Nucleus accumbens (tissue), 56 donors: ENCODE measurements around the gene RNF214.
"Not testable (repeated sequence)": the region's sequence is repeated elsewhere in the genome, so short reads cannot be mapped to it uniquely, and the experiment has no call there.

Source experiments
- DNase-seq, 56 donors: peaks; one replicate each; lab custom pipeline; 2025; lab: John Stamatoyannopoulos, UW

RNF214 gene

DNA sequence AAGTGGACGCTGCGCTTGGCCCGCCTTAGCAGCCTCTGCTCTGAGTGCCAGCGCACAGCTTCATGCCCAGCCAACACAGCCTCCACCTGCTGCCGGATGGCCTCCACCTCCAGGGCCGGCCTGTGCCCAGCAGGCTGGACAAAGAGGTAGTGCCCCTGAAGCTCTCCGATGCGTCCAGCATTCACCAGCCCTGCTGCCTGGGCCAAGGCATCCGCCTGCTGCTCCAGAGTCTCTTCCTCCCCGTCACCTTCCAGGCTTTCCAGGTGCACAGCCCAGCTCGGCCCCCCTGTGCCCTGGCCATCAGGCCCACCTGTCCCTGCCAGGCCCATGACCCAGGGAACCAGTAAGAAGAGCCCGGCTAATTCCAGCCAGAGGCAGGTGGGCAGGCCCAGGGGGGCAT, 3.1 kb upstream of the RNF214 start:
- no peak for DNase-seq

DNA sequence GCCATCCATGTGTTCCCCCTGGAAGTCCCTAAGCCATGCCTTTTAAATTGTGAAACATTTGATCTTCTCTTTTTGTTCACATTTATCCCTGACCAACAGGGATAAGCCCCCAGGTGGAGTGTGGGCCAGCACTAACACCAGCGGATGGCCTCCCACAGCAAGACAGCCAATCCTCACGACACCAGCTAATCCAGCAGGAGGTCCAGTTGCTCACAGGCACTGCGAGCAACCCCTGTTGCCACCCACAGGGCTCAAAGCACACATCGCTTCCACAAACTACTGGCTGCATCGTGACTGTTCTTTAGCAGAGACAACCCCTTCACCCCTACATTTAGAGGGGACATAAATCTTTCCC, 2.6 kb upstream of the RNF214 start:
- no peak for DNase-seq

DNA sequence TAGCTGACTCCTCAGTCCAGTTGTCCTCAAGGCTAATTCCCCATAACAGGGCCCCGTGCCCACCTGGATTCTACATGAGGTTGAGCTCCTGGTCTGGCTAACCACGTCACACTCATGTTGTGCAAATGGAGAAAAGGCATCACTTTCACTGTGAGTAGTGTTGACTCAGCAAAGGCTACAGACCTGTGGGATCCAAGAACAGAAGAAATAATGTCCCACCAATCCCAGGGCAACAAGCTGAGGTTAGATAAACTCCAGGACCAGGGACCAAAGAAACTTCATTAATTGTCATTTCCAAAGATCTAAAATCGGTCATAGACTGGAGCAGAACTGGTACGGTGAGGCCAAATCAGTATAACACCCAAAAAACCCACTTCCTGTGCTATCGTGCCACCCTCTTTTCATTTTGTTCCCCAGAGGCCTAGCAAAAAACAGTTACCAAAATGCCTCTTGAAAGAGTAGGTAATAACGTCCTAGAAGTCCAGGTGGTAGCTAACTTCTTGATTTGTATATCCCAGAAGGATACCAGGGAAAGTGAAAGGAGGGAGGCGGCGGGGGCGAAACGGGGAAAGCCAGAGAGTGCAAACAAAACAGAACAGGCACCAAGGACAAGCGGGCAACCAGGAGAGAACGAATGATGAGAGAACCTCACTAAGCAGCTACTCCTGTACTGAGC, 2.0 kb upstream of the RNF214 start:
- DNase-seq, result no peak

- no peak for DNase-seq
These were observed 1.3 kb upstream of the RNF214 start for GRCh38 chr11:117230999-117231841.

DNA sequence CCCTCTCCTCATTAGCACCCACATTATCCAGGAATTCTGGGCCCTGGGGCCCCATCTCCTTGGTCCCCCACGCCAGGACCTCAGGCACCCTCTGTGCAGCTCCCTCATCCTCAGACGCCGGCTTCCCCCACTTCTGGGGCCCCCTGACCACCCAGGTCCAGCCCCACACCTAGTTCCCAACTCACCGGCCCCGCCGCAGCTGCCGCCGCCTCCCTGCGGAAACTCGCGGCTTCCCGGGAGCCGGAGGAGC, 704 bp upstream of the RNF214 start, which contains the start of gene PCSK7:
Gene PCSK7 (minus strand): TSS at position 232 of the 250 bp plus-strand sequence. CDS start 2,229 bp downstream, outside the sequence.
- peak in 5 of 56 donors; percentile 48 to 78 (median 62) for DNase-seq

GRCh38 chr11:117232911-117233409, 489 bp downstream of the RNF214 start:
- peak in 4 of 56 donors; percentile 2 to 37 (median 31) for DNase-seq

DNA sequence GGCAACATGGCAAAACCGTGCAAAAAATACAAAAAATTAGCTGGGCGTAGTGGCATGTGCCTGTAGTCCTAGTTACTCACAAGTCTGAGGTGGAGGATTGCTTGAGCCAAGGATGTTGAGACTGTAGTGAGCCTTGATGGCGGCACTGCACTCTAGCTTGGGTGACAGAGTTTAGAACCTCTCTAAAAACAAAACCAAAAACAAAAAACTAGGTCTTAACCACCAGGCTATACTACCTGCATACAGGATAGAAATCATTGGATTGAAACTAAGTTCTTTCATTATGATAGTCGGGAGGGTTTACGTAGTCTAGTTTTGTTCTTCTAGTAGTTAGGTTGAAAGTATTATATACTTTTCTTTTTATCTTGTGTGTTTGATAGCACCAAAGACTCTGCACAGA, 5.8 kb downstream of the RNF214 start:
- DNase-seq, result no peak

- no peak for DNase-seq
These were observed 6.8 kb downstream of the RNF214 start for GRCh38 chr11:117239295-117239694.

DNA sequence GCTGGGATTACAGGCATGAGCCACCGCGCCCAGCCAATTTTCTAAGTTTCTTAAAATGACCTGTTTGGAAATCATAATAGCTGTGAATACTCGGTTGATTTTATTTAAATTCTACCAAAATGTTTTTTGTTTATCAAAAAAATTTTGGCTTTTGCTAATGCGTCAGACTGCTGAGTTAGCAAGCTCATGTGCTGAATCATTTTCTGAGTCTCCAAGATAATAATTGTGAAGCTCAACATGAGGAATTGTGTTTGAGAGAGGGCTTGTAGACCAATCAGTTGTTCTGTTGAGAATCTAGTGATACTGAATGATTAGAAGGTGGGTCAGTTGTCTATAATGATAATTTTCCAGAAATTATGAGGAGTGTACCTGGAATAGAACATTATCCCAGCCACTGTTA, 15.9 kb downstream of the RNF214 start:
- DNase-seq, result no peak

DNA sequence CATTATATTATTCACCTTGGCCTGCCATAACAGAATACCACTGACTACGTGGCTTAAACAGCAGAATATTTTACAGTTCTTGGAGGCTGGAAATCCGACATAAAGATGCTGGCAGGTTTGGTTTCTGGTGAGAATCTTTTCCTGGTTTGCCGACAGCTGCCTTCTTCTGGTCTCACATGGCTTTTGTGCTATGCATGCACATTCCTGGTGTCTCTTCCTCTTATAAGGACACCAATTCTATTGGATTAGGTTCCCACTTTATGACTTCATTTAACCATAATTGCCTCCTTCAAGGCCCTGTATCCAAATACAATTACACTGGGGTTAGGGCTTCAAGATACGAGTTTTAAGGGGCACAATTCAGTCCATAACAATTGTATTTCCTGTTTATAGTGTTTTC, 17.1 kb downstream of the RNF214 start:
- DNase-seq, result no peak

DNA sequence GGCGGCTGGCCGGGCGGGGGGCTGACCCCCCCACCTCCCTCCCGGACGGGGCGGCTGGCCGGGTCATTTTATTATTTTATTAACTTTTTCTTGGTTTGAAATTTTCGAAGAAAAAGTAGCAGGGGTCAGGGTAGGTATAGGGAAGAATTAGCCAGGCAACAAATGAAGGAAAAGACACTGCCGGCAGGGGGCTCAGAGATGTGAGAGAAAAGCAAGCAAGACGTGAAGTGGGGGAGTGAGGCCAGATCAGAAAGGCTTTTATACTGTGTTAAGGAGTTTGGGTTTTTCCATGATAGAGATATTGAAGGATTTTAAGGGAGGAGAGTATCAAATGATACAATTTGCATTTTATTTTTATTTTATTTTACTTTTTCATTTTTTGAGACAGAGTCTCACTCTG, 19.0 kb downstream of the RNF214 start:
- DNase-seq, result no peak

DNA sequence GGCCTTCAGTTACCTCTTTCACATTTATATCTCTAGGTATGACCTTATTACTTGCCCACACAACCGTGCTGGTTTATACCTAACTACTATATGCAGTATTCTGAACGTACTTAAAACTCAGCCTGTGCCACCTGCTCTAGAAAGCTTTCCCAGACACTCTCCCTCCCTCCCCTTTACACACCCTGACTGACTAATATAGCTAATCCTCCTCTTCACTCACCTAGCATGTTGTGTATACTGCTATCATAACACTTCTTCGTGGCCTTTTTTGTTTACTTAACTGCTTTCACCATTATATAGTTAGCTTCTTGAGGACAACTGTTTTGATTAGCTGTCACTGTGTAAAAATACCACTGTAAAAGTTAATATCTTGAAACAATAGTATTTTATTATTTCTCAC, 23.5 kb downstream of the RNF214 start:
- no peak for DNase-seq

GRCh38 chr11:117256573-117256972, 24.1 kb downstream of the RNF214 start:
- no peak for DNase-seq

DNA sequence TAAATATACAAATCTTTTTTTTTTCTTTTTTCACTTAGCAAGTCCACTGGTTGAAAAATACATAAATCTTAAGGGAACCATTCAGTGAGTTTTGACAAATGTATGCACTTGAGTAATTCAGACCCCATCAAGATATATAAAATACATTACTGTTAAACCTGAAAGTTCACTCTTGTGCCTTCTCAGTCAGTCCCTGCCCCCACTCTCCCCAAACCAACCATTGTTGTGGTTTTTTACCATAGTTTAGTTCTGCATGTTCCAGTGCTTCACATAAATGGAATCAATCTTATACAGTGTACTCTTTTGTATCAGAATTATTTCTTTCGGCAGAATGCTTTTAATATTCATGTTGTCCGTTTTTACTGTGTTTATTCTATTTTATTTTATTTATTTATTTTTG, 26.1 kb downstream of the RNF214 start:
- no peak for DNase-seq

DNA sequence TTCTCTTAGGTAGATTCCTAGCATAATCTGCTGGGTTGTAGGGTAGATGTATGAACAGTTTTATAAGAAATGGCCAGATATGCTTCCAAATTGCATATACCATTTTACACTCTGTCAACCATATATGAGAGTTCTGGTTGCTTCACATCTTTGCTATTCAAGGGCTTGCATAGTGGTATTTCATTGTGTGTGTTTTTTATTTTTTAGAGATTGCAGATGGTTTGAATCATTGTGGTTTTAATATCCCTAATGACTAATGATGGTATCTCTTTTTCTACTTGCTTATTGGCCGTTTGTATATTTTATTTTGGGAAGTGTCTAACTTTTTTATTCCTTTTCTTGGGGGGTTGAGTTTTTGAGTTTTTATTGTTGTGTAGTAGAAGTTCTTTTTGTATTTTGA, 26.9 kb downstream of the RNF214 start:
- DNase-seq, result no peak

- DNase-seq, result not testable (repeated sequence)
These were observed 32.3 kb downstream of the RNF214 start for GRCh38 chr11:117264624-117265323.

DNA sequence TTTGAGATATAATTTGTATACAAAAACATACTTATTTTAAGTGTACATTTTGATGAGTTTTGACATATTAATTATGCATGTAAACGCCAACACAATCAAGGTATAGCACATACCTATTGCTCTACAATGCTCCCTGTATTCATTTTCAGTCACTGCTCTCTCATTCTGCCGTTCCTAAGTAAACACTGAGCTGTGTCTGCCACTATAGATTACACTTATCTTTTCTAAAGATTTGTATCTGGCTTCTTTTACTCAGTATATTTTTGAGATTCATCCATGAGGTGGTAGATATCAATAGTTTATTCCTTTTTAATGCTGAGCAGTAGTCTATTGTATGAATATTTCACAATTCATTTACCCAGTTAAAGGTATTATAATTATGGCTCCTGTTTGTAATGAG, 33.3 kb downstream of the RNF214 start:
- no peak for DNase-seq

GRCh38 chr11:117269856-117270255, 37.4 kb downstream of the RNF214 start:
- no peak for DNase-seq

DNA sequence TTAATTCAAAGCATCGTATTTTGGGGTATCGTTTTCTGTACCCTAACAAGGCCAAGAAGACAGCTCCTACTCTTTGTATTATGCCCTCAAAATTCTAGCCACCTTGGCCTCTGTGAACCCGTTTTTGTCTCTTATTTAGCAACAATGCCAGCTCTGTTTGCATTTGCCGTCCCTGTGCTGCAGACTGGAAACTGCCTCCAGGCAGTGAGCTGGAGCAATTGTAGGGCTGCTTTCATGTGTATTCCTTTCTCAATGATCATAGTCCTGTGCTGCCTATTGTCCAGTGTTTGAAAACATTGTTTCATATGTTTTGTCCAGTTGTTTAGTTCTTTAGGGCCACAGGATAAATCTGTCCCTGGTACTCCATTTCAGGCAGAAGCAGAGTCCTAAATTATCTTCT, 38.7 kb downstream of the RNF214 start:
- no peak for DNase-seq

GRCh38 chr11:117272175-117272574, 39.7 kb downstream of the RNF214 start:
- DNase-seq, result not testable (repeated sequence)

DNA sequence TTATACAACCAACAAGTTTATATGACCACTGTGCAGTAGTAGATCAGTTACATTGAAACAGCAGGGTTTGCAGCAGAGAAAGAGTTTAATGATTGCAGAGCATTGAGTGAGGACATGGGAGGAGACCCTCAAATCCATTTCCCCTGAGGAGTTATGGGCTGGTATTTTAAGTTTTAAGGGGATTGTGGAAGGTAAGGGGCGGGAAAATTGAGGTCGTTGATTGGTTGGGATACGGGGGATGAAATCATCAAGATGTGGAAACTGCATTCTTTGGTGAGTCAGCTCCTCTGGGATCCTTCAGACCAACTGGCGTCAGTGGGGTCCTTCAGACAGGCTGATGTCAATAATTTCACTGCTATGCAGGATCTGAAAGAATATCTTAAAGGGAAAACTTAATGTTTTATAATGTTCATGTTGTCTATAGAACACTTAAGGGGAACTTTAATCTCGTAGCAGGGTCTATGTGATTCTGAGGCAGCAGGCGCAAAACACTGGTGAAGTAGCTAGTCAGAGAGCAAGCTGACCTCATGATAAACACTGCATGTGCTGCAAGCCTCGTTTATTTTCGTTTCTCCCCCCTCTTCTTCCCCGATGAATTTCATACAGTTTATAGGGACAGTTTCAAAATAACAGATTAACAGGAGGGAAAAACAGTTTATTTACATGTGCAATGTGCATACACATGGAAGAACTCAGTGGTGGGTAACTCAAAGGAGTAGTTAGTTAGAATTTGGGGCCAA, 41.2 kb downstream of the RNF214 start:
- no peak for DNase-seq
